ENCODE data around the gene LRP5.
A peak's percentile ranks its signal among the peaks of the same experiment; 100 is the strongest.
"Not testable (repeated sequence)": the region's sequence is repeated elsewhere in the genome, so short reads cannot be mapped to it uniquely, and the experiment has no call there.

LRP5 gene

DNA sequence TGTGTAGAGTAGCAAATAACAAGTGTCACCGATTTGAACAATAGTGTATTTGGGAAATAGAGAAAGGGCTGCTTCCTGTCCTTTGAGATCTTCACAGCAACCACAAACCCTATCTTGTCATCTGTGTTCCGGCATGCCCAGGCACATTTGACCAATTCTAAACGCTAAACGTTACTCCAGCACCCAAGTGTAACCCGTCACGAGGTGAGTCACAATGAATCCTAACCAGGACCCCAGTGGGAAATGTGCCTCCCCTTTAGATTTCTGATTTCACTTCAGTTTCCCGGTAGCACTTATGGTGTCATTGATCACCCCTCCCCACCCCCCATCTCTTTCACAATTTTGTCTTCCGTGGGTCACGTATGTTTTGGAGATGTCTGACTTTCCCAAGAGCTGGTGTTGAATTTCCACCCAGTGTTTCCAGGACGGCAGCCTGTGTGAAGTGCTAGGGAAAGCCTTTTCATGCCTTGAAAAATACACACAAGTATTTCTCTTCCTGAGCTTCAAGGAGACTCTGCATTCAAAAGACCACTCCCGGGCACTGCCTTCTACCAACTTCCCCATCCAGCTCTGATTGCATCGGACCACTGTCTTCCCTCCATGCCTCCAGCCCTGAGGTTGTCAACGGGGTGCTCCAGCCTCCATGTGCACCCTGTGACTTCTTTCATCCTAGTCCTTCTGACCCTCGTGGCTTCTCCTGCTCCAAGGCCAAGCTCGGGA lies 30.1 kb upstream of the LRP5 start:
- no peak for DNase-seq

DNA sequence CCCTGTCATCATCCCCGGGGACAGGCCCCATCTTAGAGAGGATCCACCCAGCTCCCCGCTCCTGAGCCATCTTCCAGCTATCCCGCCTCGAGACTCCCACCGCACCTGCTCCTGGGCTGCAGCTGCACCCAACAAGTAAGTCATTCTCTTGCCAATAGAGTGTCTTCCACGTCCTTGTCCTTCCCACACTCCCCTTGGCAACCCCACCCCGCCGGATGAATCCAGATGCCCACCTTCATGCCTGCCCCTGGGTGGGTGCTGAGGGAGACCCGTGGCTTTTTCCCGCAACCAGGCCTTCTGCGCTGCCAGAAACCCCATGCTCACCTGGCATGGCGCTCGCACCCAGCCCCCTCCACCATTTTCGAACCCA lies 29.5 kb upstream of the LRP5 start:
- no peak for DNase-seq

- DNase-seq: not testable (repeated sequence)
These were observed 27.8 kb upstream of the LRP5 start for GRCh38 chr11:68284588-68284987.

- DNase-seq: no peak
These were observed 25.0 kb upstream of the LRP5 start for GRCh38 chr11:68287419-68287818.

DNA sequence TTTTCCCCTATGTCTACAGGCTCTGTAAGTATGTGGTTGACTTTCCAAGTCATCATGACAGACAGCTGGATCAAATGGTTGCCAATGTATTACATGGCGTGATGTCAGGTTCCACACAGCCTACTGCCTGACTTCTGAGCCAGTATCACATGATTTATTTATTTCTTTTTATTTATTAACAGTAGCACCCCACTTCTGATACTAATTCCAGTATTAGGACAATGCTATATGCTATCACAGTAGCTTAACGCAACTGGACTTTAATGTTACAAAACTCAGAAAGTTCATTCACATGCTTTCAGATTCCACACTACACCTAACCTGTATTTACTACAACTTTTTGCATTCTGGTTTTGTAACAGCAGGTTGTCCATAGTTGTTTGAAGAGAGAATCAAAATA lies 22.9 kb upstream of the LRP5 start:
- no peak for DNase-seq

DNA sequence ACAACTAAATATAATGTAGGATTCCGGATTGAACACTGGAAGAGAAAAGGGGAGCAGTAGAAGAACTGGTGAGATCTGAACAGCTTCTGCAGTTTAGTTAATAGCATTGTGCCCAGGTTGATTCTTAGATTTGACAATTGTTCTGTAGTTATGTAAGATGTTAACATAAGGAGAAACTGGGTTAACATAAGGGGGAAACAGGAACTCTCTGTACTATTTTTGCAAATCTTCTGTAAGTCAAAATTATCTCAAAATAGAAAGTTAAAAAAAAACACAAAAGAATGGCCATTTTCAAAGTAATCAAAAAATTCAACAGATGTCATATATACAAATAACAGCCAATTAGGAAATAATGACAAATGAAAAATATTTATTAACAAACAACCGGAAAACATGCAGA lies 18.7 kb upstream of the LRP5 start:
- no peak for DNase-seq

DNA sequence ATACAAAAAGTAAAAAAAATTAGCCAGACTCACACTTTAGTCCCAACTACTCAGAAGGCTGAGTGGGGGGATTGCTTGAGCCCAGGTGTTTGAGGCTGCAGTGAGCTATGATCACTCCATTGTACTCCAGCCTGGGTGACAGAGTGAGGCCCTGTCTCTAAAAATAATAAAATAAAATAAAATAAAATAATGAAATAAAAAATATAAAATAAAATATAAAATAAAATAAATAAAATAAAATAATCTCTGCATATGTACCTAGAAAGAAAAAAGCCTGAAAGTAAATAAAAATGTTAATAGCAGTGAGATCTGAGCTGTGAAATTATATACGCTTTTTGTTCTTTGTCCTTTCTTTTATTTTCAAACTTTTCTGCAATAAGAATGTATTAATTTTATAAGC lies 17.1 kb upstream of the LRP5 start:
- DNase-seq: no peak

GRCh38 chr11:68295940-68296339 lies 16.5 kb upstream of the LRP5 start:
- DNase-seq: no peak

- no peak for DNase-seq
These were observed 15.9 kb upstream of the LRP5 start for GRCh38 chr11:68296344-68297051.

DNA sequence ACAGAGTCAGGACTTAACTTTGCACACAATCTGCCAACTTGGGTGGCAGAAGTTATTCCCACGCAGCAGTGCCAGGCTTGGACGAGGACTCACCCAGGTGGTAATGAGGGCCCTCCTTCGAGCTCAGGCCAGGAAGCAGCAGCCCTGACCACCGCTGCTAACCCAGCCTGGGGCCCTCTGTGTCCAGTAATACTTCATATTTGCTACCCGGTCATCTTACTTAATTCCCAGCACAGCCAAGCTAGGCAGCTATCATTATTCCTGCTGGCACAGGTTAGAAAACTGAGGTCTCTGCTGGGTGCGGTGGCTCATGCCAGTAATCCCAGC lies 15.4 kb upstream of the LRP5 start:
- DNase-seq: no peak

GRCh38 chr11:68297494-68297811 lies 14.9 kb upstream of the LRP5 start:
- DNase-seq: no peak

DNA sequence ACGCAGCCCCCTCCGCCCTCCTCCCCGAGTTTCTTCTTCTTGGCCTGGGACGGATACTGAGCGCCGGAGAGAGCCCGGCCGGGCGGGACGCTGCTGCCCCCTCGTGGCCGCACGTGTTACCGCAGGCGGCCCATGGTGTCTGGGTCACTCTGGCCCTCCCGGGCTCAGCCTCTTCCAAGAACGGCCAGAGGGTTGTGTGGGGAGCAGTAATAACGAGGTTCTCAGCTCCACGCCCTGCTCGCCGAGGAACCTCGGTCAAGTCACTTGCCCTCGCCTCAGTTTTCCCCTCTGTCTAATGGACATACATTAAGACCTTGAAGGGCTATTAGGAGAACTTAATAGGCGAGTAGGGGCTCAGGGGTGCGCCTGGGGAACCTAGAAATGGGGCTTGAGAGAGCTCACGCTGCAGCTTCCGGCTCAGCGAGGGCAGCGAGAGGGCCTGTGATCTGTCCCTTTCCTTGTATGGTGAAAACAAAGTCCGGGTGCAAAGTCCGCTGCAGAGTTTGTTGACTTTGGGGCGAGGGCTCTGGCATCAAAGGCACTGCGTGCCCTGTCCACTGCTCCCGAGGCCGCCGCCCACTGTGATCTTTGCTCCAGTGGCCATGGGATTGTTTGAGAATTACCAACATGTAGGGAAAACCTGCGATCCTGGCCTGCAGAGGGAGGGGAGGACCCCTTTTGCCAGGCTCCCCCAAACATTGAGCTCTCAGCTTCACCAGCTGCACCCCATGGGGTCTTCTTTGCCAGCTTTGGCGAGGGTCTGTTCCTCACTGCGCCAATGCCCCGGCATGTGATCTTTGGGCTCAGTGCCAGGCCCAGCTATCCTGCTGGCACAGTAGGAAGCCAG lies 14.4 kb upstream of the LRP5 start:
- peak; percentile 91 for DNase-seq

GRCh38 chr11:68298659-68299516 lies 13.5 kb upstream of the LRP5 start:
- no peak for DNase-seq

- DNase-seq: not testable (repeated sequence)
These were observed 12.9 kb upstream of the LRP5 start for GRCh38 chr11:68299517-68299879.

GRCh38 chr11:68300076-68300830 lies 12.1 kb upstream of the LRP5 start:
- no peak for DNase-seq

GRCh38 chr11:68302256-68302655 lies 10.1 kb upstream of the LRP5 start:
- DNase-seq: no peak

DNA sequence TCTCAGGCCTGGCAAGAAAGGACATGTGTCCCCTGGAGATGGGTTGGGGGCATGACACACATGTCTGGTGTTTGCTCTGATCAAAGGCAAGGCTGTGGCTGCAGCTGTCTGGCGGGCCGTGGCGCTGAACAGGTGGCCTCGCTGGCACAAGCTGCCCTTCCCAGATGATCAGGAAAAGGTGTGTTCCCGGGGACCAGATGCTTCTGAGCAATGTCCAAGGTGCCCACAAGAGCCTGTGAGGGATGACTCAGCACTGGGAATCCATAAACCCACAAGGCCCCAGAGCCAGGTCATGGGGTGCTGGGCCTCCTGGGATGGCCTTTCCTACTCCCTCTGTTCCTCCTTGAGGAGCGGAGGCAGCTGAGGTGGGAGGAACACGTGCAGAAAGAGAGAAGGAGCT lies 9.7 kb upstream of the LRP5 start:
- DNase-seq: no peak

DNA sequence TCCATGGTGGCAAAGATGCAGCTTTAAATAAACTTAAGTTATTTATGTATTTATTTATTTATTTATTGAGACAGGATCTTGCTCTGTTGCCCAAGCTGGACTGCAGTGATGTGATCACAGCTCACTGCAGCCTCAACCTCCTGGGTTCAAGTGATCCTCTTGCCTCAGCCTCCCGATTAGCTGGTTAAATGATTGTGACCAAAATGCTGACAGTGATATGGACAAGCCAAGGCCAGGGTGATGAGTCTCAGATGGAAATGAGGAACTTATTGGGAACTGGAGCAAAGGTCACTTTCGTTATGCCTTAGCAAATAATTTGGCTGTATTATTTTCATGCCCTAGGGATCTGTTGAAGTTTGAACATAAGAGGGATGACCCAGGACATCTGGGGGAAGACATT lies 9.3 kb upstream of the LRP5 start:
- no peak for DNase-seq

DNA sequence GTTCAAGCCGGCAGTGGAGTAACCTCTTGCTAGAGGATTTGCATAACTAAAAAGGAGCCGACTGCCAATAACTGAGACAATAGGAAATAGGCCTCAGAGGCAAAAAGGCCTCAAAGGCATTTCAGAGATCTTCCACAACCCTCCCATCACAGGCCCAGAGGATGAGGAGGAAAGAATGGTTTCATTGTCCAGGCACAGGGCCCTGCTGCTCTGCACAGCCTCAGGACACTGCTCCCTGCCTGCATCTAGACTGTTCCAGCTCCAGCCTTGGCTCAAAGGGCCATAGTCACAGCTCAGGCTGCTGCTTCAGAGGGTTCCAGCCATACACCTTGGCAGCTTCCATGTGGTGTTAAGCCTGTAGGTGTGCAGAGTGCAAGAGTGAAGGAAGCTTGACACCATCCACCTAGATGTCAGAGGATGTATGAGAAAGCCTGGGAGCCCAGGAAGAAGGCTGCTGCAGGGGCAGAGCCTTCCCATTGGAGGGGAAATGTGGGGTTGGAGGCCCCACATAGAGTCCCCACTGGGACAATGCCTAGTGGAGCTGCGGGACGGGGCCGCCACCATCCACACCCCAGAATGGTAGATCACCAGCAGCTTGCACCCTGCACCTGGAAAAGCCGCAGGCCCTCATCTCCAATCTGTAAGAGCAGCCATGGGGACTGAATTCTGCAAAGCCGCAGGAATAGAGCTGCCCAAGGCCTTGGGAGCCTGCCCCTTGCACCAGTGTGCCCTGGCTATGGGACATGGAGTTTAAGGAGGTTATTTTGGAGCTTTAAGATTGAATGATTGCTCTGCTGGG lies 8.2 kb upstream of the LRP5 start:
- DNase-seq: no peak

GRCh38 chr11:68306636-68307035 lies 5.8 kb upstream of the LRP5 start:
- DNase-seq: no peak

DNA sequence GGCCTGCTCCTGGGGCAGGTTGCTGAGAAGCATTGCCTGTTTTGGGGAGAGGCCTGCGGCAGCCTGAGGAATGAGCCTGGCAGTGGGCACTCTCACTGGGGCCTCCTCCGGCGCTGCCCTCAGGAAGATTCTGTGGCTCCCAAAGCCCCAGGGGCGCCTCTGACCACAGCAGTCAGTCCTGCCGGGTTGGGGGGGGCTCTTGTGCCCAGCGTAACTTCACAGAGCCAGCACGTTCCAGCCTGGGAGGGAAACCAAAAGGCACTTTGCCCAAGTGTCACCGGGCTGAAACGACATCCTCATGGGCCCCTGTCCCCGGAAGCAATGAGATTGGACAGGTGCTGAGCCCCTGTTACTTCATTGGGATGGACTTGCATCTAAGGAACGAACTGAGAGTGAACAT lies 4.3 kb upstream of the LRP5 start:
- DNase-seq: no peak

All from right forelimb (tissue), 1 donor.